Gastroesophageal sphincter (tissue), 4 donors: ENCODE measurements around the gene NDUFAB1. TPM values are rescaled to one million over a fixed set of nuclear protein-coding genes. Genes with fewer than 3 reads are reported as not detected.
"Not testable (repeated sequence)": the region's sequence is repeated elsewhere in the genome, so short reads cannot be mapped to it uniquely, and the experiment has no call there.

ENCODE experiments used
- ATAC-seq: fragments of 150-250 bp; one replicate; pipeline ENCODE4 v1.9.1; 2016; ENCODE audit warnings: mild to moderate bottlenecking, moderate library complexity
- H3K27ac ChIP-seq, 4 donors: fragments of 200-600 bp; sonication (generic) in 3 of 4; 1 replicate in 3 of 4; 2 replicates in 1 of 4; pipeline ENCODE4 v1.5.1; 2016 to 2019
- H3K27me3 ChIP-seq: fragments of 200-600 bp; sonication (generic); one replicate; pipeline ENCODE4 v1.5.1; 2019
- H3K36me3 ChIP-seq, 2 donors: fragments of 200-600 bp; sonication (generic); one replicate each; pipeline ENCODE4 v1.5.1; 2019; ENCODE audit warnings: control low read depth in 1 of 2
- H3K4me1 ChIP-seq, 3 donors: fragments of 200-600 bp; sonication (generic); 1 replicate in 2 of 3; 2 replicates in 1 of 3; pipeline ENCODE4 v1.5.1; 2016 to 2019; ENCODE audit warnings: control low read depth in 2 of 3
- H3K4me3 ChIP-seq, 2 donors: fragments of 200-600 bp; sonication (generic); one replicate each; pipeline ENCODE4 v1.5.1; 2019; ENCODE audit warnings: mild to moderate bottlenecking in 1 of 2, moderate library complexity in 1 of 2
- H3K9me3 ChIP-seq, 3 donors: fragments of 200-600 bp; sonication (generic); one replicate each; pipeline ENCODE4 v1.5.1; 2017 to 2019; ENCODE audit warnings: control low read depth in 2 of 3
- EP300 ChIP-seq: sonication (generic); formaldehyde crosslinking; IDR thresholded peaks from one replicate; pipeline ENCODE4 v1.6.1; 2017; ENCODE audit warnings: antibody characterized with exemption, mild to moderate bottlenecking
- POLR2A ChIP-seq, 2 donors: fragments of 450-650 bp; IDR thresholded peaks; one replicate each; pipeline ENCODE4 v1.6.1; 2017; ENCODE audit warnings: antibody characterized with exemption in 2 of 2, mild to moderate bottlenecking in 2 of 2, moderate library complexity in 1 of 2
- POLR2AphosphoS5 ChIP-seq: sonication (generic); formaldehyde crosslinking; IDR thresholded peaks from one replicate; pipeline ENCODE4 v1.6.1; 2017; ENCODE audit warnings: antibody characterized with exemption
- WGBS, 2 donors: methylation state at CpG; one replicate each; pipeline ENCODE4 v1.1.5; 2018; ENCODE audit warnings: low coverage in 1 of 2; 5-methylcytosine and 5-hydroxymethylcytosine counted together
- total RNA-seq, 4 donors: library from RNA; depleted of rRNA; stranded (reverse); fragments of >200 nt; gene quantifications; one replicate each; pipeline ENCODE4 v1.1.0, GENCODE V29; 2016
- TF ChIP-seq, protein P1 (sequence below), 4 experiments: fragments of 200-600 bp in 2 of 4; fragments of 450-650 bp in 2 of 4; sonication (generic) in 1 of 4; IDR thresholded peaks; one replicate each; pipeline ENCODE4 v1.5.1; 2017 to 2019; ENCODE audit warnings: antibody characterized with exemption in 4 of 4, mild to moderate bottlenecking in 2 of 4, moderate library complexity in 2 of 4

Gene NDUFAB1
- total RNA-seq, 4 donors from 2014 or later, result 75.2 to 106 (median 92.4) TPM

- H3K4me1 ChIP-seq, result no peaks in the 10 kb centered on the region
- H3K9me3 ChIP-seq, result no peaks in the 10 kb centered on the region
- no peak overlapping the region for H3K27ac ChIP-seq
- no peak for ATAC-seq
- H3K36me3 ChIP-seq, result peaks cover 0 to 93% of the 10 kb centered on the region in 2 donors
- no peaks in the 10 kb centered on the region for H3K27me3 ChIP-seq
- no peak overlapping the region for H3K4me3 ChIP-seq
- TF ChIP-seq POLR2AphosphoS5 (no peak), POLR2A (IDR thresholded peaks at IDR 0.05) (no peak), EP300 (no peak)
- TF ChIP-seq, protein P1, sequence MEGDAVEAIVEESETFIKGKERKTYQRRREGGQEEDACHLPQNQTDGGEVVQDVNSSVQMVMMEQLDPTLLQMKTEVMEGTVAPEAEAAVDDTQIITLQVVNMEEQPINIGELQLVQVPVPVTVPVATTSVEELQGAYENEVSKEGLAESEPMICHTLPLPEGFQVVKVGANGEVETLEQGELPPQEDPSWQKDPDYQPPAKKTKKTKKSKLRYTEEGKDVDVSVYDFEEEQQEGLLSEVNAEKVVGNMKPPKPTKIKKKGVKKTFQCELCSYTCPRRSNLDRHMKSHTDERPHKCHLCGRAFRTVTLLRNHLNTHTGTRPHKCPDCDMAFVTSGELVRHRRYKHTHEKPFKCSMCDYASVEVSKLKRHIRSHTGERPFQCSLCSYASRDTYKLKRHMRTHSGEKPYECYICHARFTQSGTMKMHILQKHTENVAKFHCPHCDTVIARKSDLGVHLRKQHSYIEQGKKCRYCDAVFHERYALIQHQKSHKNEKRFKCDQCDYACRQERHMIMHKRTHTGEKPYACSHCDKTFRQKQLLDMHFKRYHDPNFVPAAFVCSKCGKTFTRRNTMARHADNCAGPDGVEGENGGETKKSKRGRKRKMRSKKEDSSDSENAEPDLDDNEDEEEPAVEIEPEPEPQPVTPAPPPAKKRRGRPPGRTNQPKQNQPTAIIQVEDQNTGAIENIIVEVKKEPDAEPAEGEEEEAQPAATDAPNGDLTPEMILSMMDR (IDR thresholded peaks at IDR 0.05), result no peak
- 97 to 100% methylated on average over 1 to 9 of the region's 9 CpGs for WGBS, 2 donors
Measured at GRCh38 chr16:23615805-23616204, 19.7 kb upstream of the NDUFAB1 start.

DNA sequence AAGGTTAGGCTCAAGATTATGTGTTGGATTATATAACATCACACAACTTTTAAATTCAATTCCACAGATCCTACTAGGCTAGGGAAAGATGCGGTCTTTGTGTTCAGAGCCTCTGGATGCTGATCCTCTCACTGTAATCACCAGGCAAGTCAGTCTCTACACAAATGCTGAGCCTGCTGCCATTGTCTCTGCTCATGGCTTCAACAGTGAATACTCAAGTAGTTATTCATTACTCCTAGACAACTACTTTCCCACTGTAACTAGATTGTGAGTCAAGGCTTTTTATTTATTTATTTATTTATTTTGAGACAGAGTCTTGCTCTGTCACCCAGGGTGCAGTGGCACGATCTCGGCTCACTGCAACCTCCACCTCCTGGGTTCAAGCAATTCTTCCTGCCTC is 15.8 kb upstream of the NDUFAB1 start:
- no peak overlapping the region for H3K4me3 ChIP-seq
- no peak overlapping the region for H3K27ac ChIP-seq
- H3K36me3 ChIP-seq, result peaks cover 0 to 93% of the 10 kb centered on the region in 2 donors
- H3K4me1 ChIP-seq, result no peaks in the 10 kb centered on the region
- TF ChIP-seq POLR2A (IDR thresholded peaks at IDR 0.05) (no peak), EP300 (no peak), POLR2AphosphoS5 (no peak)
- TF ChIP-seq, protein P1 (IDR thresholded peaks at IDR 0.05), result no peak
- ATAC-seq, result no peak
- 94 to 100% methylated on average over 2 to 3 of the region's 3 CpGs for WGBS, 2 donors
- no peaks in the 10 kb centered on the region for H3K27me3 ChIP-seq
- no peaks in the 10 kb centered on the region for H3K9me3 ChIP-seq

GRCh38 chr16:23610905-23611304 is 14.8 kb upstream of the NDUFAB1 start:
- not testable (repeated sequence) for ATAC-seq, H3K4me3 ChIP-seq, H3K27ac ChIP-seq, H3K4me1 ChIP-seq, H3K27me3 ChIP-seq, H3K9me3 ChIP-seq
- peaks cover 0 to 95% of the 10 kb centered on the region in 2 donors for H3K36me3 ChIP-seq
- WGBS, 2 donors, result 97 to 98% methylated on average over 6 of the region's 6 CpGs

- H3K27ac ChIP-seq, result no peak overlapping the region
- no peak for ATAC-seq
- no peaks in the 10 kb centered on the region for H3K27me3 ChIP-seq
- TF ChIP-seq POLR2A (IDR thresholded peaks at IDR 0.05) (no peak), POLR2AphosphoS5 (no peak), EP300 (no peak)
- TF ChIP-seq, protein P1 (IDR thresholded peaks at IDR 0.05), result no peak
- peaks cover 0 to 95% of the 10 kb centered on the region in 2 donors for H3K36me3 ChIP-seq
- no peak overlapping the region for H3K4me3 ChIP-seq
- no peaks in the 10 kb centered on the region for H3K4me1 ChIP-seq
- 100% methylated on average over 1 of the region's 1 CpG for WGBS, 2 donors
- no peaks in the 10 kb centered on the region for H3K9me3 ChIP-seq
Measured at GRCh38 chr16:23609929-23610328, 13.8 kb upstream of the NDUFAB1 start.

DNA sequence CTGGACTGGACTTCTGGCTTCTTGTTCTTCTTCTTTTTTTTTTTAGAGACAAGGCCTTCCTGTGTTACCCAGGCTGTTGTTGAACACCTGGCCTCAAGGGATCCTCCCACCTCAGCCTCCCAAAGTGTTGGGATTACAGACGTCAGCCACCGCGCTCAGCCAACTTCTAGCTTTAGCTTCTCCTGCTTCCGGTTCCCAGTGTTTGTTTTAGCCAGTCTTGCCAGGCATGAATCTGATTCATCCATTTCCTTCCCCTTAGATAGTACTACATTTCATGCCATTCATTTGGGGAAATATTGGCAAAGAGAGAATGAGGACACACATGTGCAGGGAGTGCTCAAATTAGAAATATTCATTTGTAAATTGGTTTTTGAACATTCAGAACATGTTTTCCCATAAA is 12.1 kb upstream of the NDUFAB1 start:
- ATAC-seq, result no peak
- Histone ChIP-seq H3K27ac (no peak overlapping the region), H3K9me3 (no peaks in the 10 kb centered on the region), H3K27me3 (no peaks in the 10 kb centered on the region), H3K4me3 (no peak overlapping the region), H3K36me3 (peaks cover 0 to 100% of the 10 kb centered on the region in 2 donors), H3K4me1 (no peaks in the 10 kb centered on the region)
- WGBS, 2 donors, result 59 to 65% methylated on average over 4 of the region's 4 CpGs
- TF ChIP-seq EP300 (no peak), POLR2A (IDR thresholded peaks at IDR 0.05) (no peak), POLR2AphosphoS5 (no peak)
- TF ChIP-seq, protein P1 (IDR thresholded peaks at IDR 0.05), result no peak

GRCh38 chr16:23607726-23608125 is 11.6 kb upstream of the NDUFAB1 start:
- no peaks in the 10 kb centered on the region for H3K4me1 ChIP-seq
- H3K27me3 ChIP-seq, result no peaks in the 10 kb centered on the region
- peaks cover 0 to 100% of the 10 kb centered on the region in 2 donors for H3K36me3 ChIP-seq
- H3K27ac ChIP-seq, result no peak overlapping the region
- WGBS, 2 donors, result 63% methylated on average over 4 of the region's 6 CpGs; no CpG with 5 or more reads in 1 of the 2 donors
- no peak for ATAC-seq
- no peak overlapping the region for H3K4me3 ChIP-seq
- TF ChIP-seq POLR2AphosphoS5 (no peak), POLR2A (IDR thresholded peaks at IDR 0.05) (no peak), EP300 (no peak)
- TF ChIP-seq, protein P1 (IDR thresholded peaks at IDR 0.05), result no peak
- no peaks in the 10 kb centered on the region for H3K9me3 ChIP-seq
